ENCODE measurements around the gene SMYD3.

DNA sequence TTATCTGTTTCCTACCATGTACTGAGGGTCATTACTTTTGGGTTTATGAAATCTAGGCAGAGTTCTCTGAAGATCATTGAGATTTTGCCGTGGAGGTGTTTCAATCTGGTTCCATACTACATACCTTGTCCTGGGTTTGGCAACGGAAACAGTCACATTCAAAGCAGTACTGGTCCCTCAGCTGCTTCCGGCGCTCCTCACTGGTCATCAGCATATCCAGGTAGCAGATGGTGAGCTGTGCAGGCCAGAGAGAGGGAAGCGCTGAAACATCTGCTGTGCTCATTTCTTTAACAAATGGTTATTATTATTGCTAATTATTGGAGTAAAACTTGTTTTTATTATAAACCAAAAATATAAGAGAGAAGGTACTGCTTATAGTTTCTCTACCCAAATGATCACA, 591.7 kb downstream of the SMYD3 start:
- TF ChIP-seq POLR2A (IDR thresholded peaks at IDR 0.05), result no peak
- TF ChIP-seq, protein P1, sequence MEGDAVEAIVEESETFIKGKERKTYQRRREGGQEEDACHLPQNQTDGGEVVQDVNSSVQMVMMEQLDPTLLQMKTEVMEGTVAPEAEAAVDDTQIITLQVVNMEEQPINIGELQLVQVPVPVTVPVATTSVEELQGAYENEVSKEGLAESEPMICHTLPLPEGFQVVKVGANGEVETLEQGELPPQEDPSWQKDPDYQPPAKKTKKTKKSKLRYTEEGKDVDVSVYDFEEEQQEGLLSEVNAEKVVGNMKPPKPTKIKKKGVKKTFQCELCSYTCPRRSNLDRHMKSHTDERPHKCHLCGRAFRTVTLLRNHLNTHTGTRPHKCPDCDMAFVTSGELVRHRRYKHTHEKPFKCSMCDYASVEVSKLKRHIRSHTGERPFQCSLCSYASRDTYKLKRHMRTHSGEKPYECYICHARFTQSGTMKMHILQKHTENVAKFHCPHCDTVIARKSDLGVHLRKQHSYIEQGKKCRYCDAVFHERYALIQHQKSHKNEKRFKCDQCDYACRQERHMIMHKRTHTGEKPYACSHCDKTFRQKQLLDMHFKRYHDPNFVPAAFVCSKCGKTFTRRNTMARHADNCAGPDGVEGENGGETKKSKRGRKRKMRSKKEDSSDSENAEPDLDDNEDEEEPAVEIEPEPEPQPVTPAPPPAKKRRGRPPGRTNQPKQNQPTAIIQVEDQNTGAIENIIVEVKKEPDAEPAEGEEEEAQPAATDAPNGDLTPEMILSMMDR (IDR thresholded peaks at IDR 0.05), result no peak
